Measurements from ENCODE around the gene EFNA5. TPM values are rescaled to one million over a fixed set of nuclear protein-coding genes. Genes with fewer than 3 reads are reported as not detected.

EFNA5 gene
- total RNA-seq, 1 experiment from 2014 or later: 51.2 TPM

DNA sequence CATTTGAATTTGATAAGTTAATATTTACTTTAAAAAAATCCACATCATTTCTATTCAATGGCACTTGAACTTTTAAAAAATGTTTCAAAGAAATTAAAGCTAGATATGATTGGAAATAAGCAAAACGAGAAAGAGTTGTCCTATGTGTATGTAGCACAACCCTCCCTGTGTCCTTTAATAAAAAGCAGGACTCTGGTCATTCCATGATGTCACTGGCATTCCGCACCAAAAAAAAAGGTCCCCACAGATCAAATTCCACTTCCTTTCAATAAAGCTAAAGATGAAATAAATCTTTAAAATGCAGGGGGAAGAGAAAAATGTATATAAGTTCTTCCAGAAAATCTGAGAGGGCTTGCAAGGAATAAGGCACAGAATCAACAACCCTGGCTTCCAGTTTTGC is 103.8 kb downstream of the EFNA5 start:
- ChIA-PET CTCF (interaction anchor here (0.7 to 2.1 kb wide), 8 partner anchors 9 to 204 kb away, joined by 3 to 8 read pairs (median 4); no protein-coding TSS in a partner anchor), POLR2A (interaction anchor here (1.4 to 15.1 kb wide), 5 partner anchors 10 to 103 kb away, joined by 3 to 205 read pairs (median 76); partner anchors contain the start of gene EFNA5)
- Mint-ChIP-seq H3K27ac (ENCODE audit: low read depth, unreplicated experiment) (peak overlapping the region; percentile 92), H3K4me3 (ENCODE audit: unreplicated experiment) (no peak overlapping the region), H3K36me3 (ENCODE audit: insufficient read depth, unreplicated experiment) (peaks cover 17% of the 10 kb centered on the region), H3K27me3 (ENCODE audit: insufficient read depth, unreplicated experiment) (no peaks in the 10 kb centered on the region), H3K4me1 (ENCODE audit: insufficient read depth, unreplicated experiment) (peaks cover 60% of the 10 kb centered on the region), H3K9me3 (ENCODE audit: unreplicated experiment) (no peaks in the 10 kb centered on the region)
- no peak for DNase-seq (ENCODE audit: unreplicated experiment)
- no TSS peak for BruUV-seq (replicated peaks)
- TF ChIP-seq, protein P1, sequence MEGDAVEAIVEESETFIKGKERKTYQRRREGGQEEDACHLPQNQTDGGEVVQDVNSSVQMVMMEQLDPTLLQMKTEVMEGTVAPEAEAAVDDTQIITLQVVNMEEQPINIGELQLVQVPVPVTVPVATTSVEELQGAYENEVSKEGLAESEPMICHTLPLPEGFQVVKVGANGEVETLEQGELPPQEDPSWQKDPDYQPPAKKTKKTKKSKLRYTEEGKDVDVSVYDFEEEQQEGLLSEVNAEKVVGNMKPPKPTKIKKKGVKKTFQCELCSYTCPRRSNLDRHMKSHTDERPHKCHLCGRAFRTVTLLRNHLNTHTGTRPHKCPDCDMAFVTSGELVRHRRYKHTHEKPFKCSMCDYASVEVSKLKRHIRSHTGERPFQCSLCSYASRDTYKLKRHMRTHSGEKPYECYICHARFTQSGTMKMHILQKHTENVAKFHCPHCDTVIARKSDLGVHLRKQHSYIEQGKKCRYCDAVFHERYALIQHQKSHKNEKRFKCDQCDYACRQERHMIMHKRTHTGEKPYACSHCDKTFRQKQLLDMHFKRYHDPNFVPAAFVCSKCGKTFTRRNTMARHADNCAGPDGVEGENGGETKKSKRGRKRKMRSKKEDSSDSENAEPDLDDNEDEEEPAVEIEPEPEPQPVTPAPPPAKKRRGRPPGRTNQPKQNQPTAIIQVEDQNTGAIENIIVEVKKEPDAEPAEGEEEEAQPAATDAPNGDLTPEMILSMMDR (IDR thresholded peaks at IDR 0.05; ENCODE audit: unreplicated experiment): no peak
- intact Hi-C loops (cut with micrococcal nuclease): no loop called here

DNA sequence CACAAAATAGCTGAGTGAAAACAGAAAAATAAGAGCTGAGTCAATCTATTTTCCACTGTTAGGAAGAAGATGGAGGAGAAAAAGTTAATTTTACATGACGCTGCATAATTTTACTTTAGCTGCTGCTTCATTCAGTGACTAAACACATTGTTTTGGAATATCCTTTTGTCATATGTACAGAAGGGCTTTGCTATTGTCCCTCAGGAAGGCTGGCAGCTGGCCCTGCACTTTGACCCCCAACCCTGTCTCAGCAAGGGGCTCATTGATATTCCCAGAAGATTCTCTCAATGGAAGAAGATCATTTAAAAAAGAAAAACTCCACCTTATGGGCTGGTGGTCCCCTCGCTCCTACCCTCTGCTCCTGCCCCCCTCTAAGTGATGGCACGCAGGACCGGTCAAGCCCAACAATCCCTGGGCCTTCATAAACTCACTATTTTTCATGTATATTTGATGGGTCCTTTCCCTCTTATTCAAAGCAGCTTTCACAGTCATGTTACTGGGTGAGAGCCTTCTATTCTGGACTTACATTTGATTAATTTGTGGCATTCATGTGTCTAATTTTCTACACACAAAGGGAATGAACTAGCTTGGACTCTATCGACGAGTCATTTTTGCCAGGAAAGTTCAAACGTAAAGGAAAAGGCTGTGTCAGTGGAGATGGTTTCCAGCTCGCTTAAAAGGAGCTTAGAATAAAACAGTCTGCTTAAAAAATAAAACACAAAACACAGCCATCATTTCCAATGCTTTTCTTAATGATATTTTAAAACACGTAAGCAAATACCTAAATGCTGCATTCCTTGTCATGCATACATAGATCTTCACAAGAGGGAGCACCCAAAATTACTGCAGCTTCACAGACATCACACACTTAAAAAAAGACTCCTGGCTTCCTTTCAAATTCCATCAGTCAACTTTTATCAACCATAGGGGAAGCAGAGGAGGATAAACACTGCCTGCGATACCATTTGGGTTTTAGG is 104.7 kb downstream of the EFNA5 start:
- BruUV-seq (replicated peaks): no TSS peak
- Mint-ChIP-seq H3K9me3 (ENCODE audit: unreplicated experiment) (no peaks in the 10 kb centered on the region), H3K27ac (ENCODE audit: low read depth, unreplicated experiment) (peak overlapping the region; percentile 27), H3K4me3 (ENCODE audit: unreplicated experiment) (no peak overlapping the region), H3K27me3 (ENCODE audit: insufficient read depth, unreplicated experiment) (no peaks in the 10 kb centered on the region), H3K36me3 (ENCODE audit: insufficient read depth, unreplicated experiment) (peaks cover 12% of the 10 kb centered on the region), H3K4me1 (ENCODE audit: insufficient read depth, unreplicated experiment) (peaks cover 58% of the 10 kb centered on the region)
- DNase-seq (ENCODE audit: unreplicated experiment): no peak
- intact Hi-C loops (cut with micrococcal nuclease): no loop called here
- ChIA-PET POLR2A (interaction anchor here (0.8 to 15.1 kb wide), 10 partner anchors 10 to 184 kb away, joined by 3 to 174 read pairs (median 5); partner anchors contain the start of gene EFNA5), CTCF (interaction anchor here (0.6 to 1.9 kb wide), 7 partner anchors 10 to 184 kb away, joined by 3 to 7 read pairs (median 5); no protein-coding TSS in a partner anchor)
- TF ChIP-seq, protein P1 (IDR thresholded peaks at IDR 0.05; ENCODE audit: unreplicated experiment): no peak

DNA sequence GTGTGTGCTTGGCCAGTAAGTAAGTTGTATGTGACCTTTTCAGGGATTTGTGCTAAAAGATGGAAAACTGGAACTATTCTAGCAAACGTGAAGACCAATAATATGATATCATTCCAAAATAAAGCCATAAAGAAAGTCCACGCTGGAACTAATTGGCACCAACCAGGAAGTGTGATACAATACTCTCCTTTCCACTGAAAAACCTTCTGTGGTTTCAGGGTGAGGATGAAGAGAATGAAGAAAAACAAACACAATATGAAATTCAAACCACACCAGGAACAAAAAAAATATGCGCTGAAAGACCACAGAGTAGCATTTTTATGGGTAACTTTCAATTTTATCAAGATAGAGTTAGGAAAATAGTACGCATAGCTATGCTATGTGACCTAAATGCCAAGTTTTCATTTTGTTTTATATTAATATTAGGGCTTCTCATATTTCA is 105.8 kb downstream of the EFNA5 start:
- H3K4me1 Mint-ChIP-seq (ENCODE audit: insufficient read depth, unreplicated experiment): peaks cover 47% of the 10 kb centered on the region
- ChIA-PET CTCF (no interaction called here), POLR2A (interaction anchor here (0.6 to 15.1 kb wide), 9 partner anchors 9 to 883 kb away, joined by 3 to 174 read pairs (median 5); partner anchors contain the start of gene EFNA5)
- H3K36me3 Mint-ChIP-seq (ENCODE audit: insufficient read depth, unreplicated experiment): peaks cover 12% of the 10 kb centered on the region
- no peak for DNase-seq (ENCODE audit: unreplicated experiment)
- intact Hi-C loops (cut with micrococcal nuclease): no loop called here
- H3K27me3 Mint-ChIP-seq (ENCODE audit: insufficient read depth, unreplicated experiment): no peaks in the 10 kb centered on the region
- peak overlapping the region; percentile 95 for H3K27ac Mint-ChIP-seq (ENCODE audit: low read depth, unreplicated experiment)
- H3K4me3 Mint-ChIP-seq (ENCODE audit: unreplicated experiment): peak overlapping the region; percentile 65
- no peaks in the 10 kb centered on the region for H3K9me3 Mint-ChIP-seq (ENCODE audit: unreplicated experiment)
- TF ChIP-seq, protein P1 (IDR thresholded peaks at IDR 0.05; ENCODE audit: unreplicated experiment): no peak
- BruUV-seq (replicated peaks): no TSS peak

DNA sequence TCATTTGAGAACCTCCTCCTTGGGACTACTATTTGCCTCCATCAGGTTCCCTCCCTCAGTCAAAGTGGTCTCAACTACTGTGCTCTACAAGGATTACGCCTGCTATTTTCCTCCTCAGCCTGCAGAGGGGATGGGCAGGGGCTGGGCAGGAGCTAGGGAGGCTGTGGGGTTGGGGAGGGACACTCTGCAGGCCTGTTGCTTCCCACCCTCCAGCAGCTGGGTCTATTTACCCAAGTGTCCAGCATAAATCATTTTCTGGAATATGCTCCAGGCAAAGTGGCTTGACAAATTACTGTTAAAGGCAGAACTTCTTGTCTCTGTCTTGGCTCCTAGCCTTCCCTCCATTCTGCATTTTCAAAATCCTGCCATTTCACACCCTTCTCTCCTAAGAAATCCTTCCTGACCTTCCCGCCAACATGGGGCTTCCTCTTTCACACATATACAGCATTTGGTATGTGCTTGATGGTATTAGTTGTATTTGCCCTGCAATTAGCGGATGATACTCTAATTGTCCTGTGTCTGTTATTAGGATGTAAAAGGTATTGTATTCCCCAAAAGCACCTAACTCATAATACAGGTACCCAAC is 106.7 kb downstream of the EFNA5 start:
- intact Hi-C loops (cut with micrococcal nuclease): no loop called here
- peak overlapping the region; percentile 95 for H3K27ac Mint-ChIP-seq (ENCODE audit: low read depth, unreplicated experiment)
- BruUV-seq (replicated peaks): no TSS peak
- no peak overlapping the region for H3K4me3 Mint-ChIP-seq (ENCODE audit: unreplicated experiment)
- peaks cover 12% of the 10 kb centered on the region for H3K36me3 Mint-ChIP-seq (ENCODE audit: insufficient read depth, unreplicated experiment)
- peaks cover 49% of the 10 kb centered on the region for H3K4me1 Mint-ChIP-seq (ENCODE audit: insufficient read depth, unreplicated experiment)
- no peaks in the 10 kb centered on the region for H3K9me3 Mint-ChIP-seq (ENCODE audit: unreplicated experiment)
- POLR2A ChIA-PET: interaction anchor here (1.2 to 15.1 kb wide), 4 partner anchors 8 to 182 kb away, joined by 3 to 174 read pairs (median 43); no protein-coding TSS in a partner anchor
- CTCF ChIA-PET: interaction anchor here (0.6 kb wide), 1 partner anchor 1459 kb away, joined by 3 read pairs; no protein-coding TSS in a partner anchor
- TF ChIP-seq, protein P1 (IDR thresholded peaks at IDR 0.05; ENCODE audit: unreplicated experiment): no peak
- DNase-seq (ENCODE audit: unreplicated experiment): no peak
- H3K27me3 Mint-ChIP-seq (ENCODE audit: insufficient read depth, unreplicated experiment): no peaks in the 10 kb centered on the region

All from MCF 10A (cell line).